Measurements from ENCODE around the gene MYO16.

GRCh38 chr13:108816375-108816774 is 187.0 kb downstream of the MYO16 start:
- TF ChIP-seq CTCF (IDR thresholded peaks at IDR 0.05) (no peak), POLR2A (IDR thresholded peaks at IDR 0.05) (no peak)

Data from breast epithelium (tissue), 3 donors.